Neural cell (in vitro differentiated cells): ENCODE data around the gene LRBA. TPM values are rescaled to one million over a fixed set of nuclear protein-coding genes. Genes with fewer than 3 reads are reported as not detected.

Experiments
- H2AFZ ChIP-seq: fragments of 200-600, 300-800 bp; sonication (generic), shearing (Covaris generic); 2 replicates; pipeline ENCODE4 v1.6.0; 2014; ENCODE audit warnings: low read depth, mild to moderate bottlenecking, antibody characterized with exemption, low read length, moderate library complexity
- H3F3A ChIP-seq: fragments of 200-600 bp; shearing (Covaris generic); 2 replicates; pipeline ENCODE4 v1.6.1; 2016; ENCODE audit warnings: mild to moderate bottlenecking, moderate library complexity, mixed read lengths, antibody characterized with exemption, low read length; ENCODE audit not compliant: insufficient read depth, poor library complexity, severe bottlenecking
- H3K27ac ChIP-seq: fragments of 200-600, 300-800 bp; sonication (generic), shearing (Covaris generic); 2 replicates; pipeline ENCODE4 v1.5.1; 2014; ENCODE audit warnings: mild to moderate bottlenecking, low read length, moderate library complexity
- H3K27me3 ChIP-seq: fragments of 300-800, 200-600 bp; sonication (generic), shearing (Covaris generic); 2 replicates; pipeline ENCODE4 v1.6.0; 2014; ENCODE audit warnings: mild to moderate bottlenecking, low read depth, low read length, moderate library complexity; ENCODE audit not compliant: insufficient read depth
- H3K36me3 ChIP-seq: fragments of 300-800, 200-600 bp; sonication (generic), shearing (Covaris generic); 2 replicates; pipeline ENCODE4 v1.5.1; 2014; ENCODE audit warnings: mild to moderate bottlenecking, antibody characterized with exemption, low read length, moderate library complexity; ENCODE audit not compliant: insufficient read depth
- H3K4me2 ChIP-seq: fragments of 300-800, 200-600 bp; sonication (generic), shearing (Covaris generic); 2 replicates; pipeline ENCODE4 v1.6.0; 2014; ENCODE audit warnings: mild to moderate bottlenecking, low read length
- H3K4me3 ChIP-seq: fragments of 300-800, 200-600 bp; sonication (generic), shearing (Covaris generic); 2 replicates; pipeline ENCODE4 v1.5.1; 2014; ENCODE audit warnings: mild to moderate bottlenecking, low read length, moderate library complexity
- H3K79me2 ChIP-seq: fragments of 200-600 bp; shearing (Covaris generic); replicated peaks from 2 replicates; pipeline ENCODE4 v1.6.0; 2014; ENCODE audit warnings: mild to moderate bottlenecking, low read length, moderate library complexity; ENCODE audit not compliant: insufficient read depth
- H3K9ac ChIP-seq: fragments of 300-800, 200-600 bp; sonication (generic), shearing (Covaris generic); 2 replicates; pipeline ENCODE4 v1.6.1; 2016; ENCODE audit warnings: mild to moderate bottlenecking, low read length, mixed read lengths
- H3K9me2 ChIP-seq: fragments of 200-600 bp; shearing (Covaris generic); 2 replicates; pipeline ENCODE4 v1.6.1; 2016; ENCODE audit warnings: mild to moderate bottlenecking, low read length, mixed read lengths; ENCODE audit not compliant: insufficient read depth
- H3K9me3 ChIP-seq: fragments of 200-600, 300-800 bp; sonication (generic), shearing (Covaris generic); 2 replicates; pipeline ENCODE4 v1.6.1; 2016; ENCODE audit warnings: mild to moderate bottlenecking, mixed run types, low read length, moderate library complexity, mixed read lengths
- H4K20me1 ChIP-seq: fragments of 200-600 bp; shearing (Covaris generic); 2 replicates; pipeline ENCODE4 v1.6.1; 2016; ENCODE audit warnings: mild to moderate bottlenecking, mixed run types; ENCODE audit not compliant: insufficient read depth
- EP300 ChIP-seq: fragments of 450-650 bp; conservative IDR thresholded peaks from 2 replicates; pipeline ENCODE4 v1.6.1; 2014; ENCODE audit warnings: antibody characterized with exemption, mild to moderate bottlenecking, moderate library complexity; ENCODE audit not compliant: poor library complexity, severe bottlenecking
- EZH2 ChIP-seq: fragments of 200-600, 300-800 bp; shearing (Covaris generic), sonication (generic); IDR thresholded peaks from 2 replicates; pipeline ENCODE4 v1.6.1; 2014; ENCODE audit warnings: antibody characterized with exemption, low read length, borderline replicate concordance, mild to moderate bottlenecking; ENCODE audit not compliant: insufficient read depth, poor library complexity, severe bottlenecking
- MXI1 ChIP-seq: fragments of 450-650 bp; conservative IDR thresholded peaks from 2 replicates; pipeline ENCODE4 v1.6.1; 2014; ENCODE audit warnings: antibody characterized with exemption, mild to moderate bottlenecking; ENCODE audit not compliant: poor library complexity, severe bottlenecking
- POLR2AphosphoS5 ChIP-seq: IDR thresholded peaks from 2 replicates; pipeline ENCODE4 v1.6.1; 2012
- RAD21 ChIP-seq: fragments of 450-650 bp; conservative IDR thresholded peaks from 2 replicates; pipeline ENCODE4 v1.6.1; 2014; ENCODE audit warnings: antibody characterized with exemption, mild to moderate bottlenecking, moderate library complexity
- SMC3 ChIP-seq: fragments of 450-650 bp; conservative IDR thresholded peaks from 2 replicates; pipeline ENCODE4 v1.6.1; 2014; ENCODE audit warnings: antibody characterized with exemption, mild to moderate bottlenecking, moderate library complexity; ENCODE audit not compliant: poor library complexity
- TAF1 ChIP-seq: IDR thresholded peaks from 2 replicates; pipeline ENCODE4 v1.6.1; 2012; ENCODE audit warnings: low read depth
- polyA plus RNA-seq: library from polyadenylated mRNA; depleted of rRNA; stranded (reverse); fragments of >200 nt; gene quantifications from 2 replicates; pipeline ENCODE4 v1.2.3, GENCODE V29; 2014
- TF ChIP-seq, protein P1 (sequence below): fragments of 450-650 bp; IDR thresholded peaks from 2 replicates; pipeline ENCODE4 v1.5.1; 2014; ENCODE audit warnings: antibody characterized with exemption, mild to moderate bottlenecking, moderate library complexity; ENCODE audit not compliant: poor library complexity, severe bottlenecking
- TF ChIP-seq, protein P2 (sequence below): IDR thresholded peaks from 2 replicates; pipeline ENCODE4 v1.6.1; 2012; ENCODE audit warnings: borderline replicate concordance

LRBA gene
- polyA plus RNA-seq, 1 donor from 2014 or later: 7.1 TPM

DNA sequence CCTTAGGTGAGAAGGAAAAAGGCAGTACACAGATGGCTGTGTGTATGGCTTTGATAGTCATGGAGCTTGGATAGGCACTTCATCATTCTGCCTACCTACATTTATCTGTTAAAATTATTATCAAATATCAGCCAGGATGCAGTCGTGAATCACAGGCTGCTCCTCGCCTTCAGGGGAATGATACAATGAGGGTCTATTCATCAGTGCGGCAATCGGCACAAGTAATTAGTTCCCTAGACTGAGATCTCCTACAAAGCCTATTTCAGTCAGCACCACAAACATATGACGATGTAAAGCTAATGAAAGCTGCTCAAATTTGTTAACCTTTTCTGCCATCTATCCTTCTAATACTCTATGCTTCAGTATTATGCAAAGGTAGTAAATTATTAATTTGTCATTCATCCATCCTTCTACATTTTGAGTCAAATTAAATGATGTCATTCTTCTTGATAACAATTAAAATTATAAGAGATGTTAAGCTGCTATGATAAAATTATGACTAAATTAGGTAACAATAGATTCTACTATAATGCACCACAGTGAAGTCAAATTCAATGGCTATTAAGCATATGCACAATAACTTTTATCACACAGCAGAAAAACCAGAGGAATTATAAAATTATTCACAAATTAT, 414.2 kb downstream of the LRBA start:
- no peak overlapping the region for H3K4me2 ChIP-seq
- H3K4me3 ChIP-seq: no peak overlapping the region
- no peaks in the 10 kb centered on the region for H3K79me2 ChIP-seq
- H4K20me1 ChIP-seq: no peaks in the 10 kb centered on the region
- H3K27me3 ChIP-seq: peaks cover 5% of the 10 kb centered on the region
- H3K27ac ChIP-seq: no peak overlapping the region
- no peaks in the 10 kb centered on the region for H3K36me3 ChIP-seq
- H3F3A ChIP-seq: no peaks in the 10 kb centered on the region
- TF ChIP-seq SMC3 (no peak), POLR2AphosphoS5 (no peak), MXI1 (no peak), TAF1 (no peak), RAD21 (no peak), EZH2 (no peak), EP300 (no peak)
- TF ChIP-seq, protein P1, sequence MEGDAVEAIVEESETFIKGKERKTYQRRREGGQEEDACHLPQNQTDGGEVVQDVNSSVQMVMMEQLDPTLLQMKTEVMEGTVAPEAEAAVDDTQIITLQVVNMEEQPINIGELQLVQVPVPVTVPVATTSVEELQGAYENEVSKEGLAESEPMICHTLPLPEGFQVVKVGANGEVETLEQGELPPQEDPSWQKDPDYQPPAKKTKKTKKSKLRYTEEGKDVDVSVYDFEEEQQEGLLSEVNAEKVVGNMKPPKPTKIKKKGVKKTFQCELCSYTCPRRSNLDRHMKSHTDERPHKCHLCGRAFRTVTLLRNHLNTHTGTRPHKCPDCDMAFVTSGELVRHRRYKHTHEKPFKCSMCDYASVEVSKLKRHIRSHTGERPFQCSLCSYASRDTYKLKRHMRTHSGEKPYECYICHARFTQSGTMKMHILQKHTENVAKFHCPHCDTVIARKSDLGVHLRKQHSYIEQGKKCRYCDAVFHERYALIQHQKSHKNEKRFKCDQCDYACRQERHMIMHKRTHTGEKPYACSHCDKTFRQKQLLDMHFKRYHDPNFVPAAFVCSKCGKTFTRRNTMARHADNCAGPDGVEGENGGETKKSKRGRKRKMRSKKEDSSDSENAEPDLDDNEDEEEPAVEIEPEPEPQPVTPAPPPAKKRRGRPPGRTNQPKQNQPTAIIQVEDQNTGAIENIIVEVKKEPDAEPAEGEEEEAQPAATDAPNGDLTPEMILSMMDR: no peak
- TF ChIP-seq, protein P2, sequence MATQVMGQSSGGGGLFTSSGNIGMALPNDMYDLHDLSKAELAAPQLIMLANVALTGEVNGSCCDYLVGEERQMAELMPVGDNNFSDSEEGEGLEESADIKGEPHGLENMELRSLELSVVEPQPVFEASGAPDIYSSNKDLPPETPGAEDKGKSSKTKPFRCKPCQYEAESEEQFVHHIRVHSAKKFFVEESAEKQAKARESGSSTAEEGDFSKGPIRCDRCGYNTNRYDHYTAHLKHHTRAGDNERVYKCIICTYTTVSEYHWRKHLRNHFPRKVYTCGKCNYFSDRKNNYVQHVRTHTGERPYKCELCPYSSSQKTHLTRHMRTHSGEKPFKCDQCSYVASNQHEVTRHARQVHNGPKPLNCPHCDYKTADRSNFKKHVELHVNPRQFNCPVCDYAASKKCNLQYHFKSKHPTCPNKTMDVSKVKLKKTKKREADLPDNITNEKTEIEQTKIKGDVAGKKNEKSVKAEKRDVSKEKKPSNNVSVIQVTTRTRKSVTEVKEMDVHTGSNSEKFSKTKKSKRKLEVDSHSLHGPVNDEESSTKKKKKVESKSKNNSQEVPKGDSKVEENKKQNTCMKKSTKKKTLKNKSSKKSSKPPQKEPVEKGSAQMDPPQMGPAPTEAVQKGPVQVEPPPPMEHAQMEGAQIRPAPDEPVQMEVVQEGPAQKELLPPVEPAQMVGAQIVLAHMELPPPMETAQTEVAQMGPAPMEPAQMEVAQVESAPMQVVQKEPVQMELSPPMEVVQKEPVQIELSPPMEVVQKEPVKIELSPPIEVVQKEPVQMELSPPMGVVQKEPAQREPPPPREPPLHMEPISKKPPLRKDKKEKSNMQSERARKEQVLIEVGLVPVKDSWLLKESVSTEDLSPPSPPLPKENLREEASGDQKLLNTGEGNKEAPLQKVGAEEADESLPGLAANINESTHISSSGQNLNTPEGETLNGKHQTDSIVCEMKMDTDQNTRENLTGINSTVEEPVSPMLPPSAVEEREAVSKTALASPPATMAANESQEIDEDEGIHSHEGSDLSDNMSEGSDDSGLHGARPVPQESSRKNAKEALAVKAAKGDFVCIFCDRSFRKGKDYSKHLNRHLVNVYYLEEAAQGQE: no peak
- H3K9ac ChIP-seq: no peak overlapping the region
- H3K9me2 ChIP-seq: no peaks in the 10 kb centered on the region
- H3K9me3 ChIP-seq: no peaks in the 10 kb centered on the region
- no peak overlapping the region for H2AFZ ChIP-seq

DNA sequence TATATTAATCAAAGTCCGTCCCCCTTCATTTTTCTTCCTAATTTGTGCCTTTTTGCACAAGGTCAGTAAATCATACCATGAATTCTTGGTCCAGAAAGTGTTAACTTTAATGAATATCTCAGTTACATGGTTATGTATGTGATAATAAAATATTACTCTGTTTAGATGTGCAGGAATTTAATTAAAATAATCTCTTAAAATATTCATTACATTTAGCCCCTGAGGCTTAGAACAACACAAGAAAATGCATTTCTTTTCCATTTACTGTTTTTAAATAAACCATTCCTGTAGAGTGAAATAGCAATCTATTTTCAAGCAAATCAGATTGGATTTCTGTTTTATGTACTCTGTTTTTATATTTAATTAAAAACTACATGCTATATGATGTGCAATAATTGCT, 415.5 kb downstream of the LRBA start:
- Histone ChIP-seq H4K20me1 (no peaks in the 10 kb centered on the region), H3K4me2 (no peak overlapping the region), H3K27me3 (peaks cover 8% of the 10 kb centered on the region), H3K9me2 (no peaks in the 10 kb centered on the region), H3F3A (no peaks in the 10 kb centered on the region), H3K27ac (no peak overlapping the region), H3K4me3 (no peak overlapping the region), H3K9ac (no peak overlapping the region), H3K36me3 (no peaks in the 10 kb centered on the region), H2AFZ (no peak overlapping the region), H3K9me3 (no peaks in the 10 kb centered on the region), H3K79me2 (no peaks in the 10 kb centered on the region)
- no peak for TF ChIP-seq POLR2AphosphoS5
- no peak for TF ChIP-seq MXI1
- TF ChIP-seq, protein P1: no peak
- TF ChIP-seq TAF1: no peak
